ENCODE measurements around the gene IGFL4.
A peak's percentile ranks its signal among the peaks of the same experiment; 100 is the strongest.

IGFL4 gene

GRCh38 chr19:46056536-46056935, 15.7 kb upstream of the IGFL4 start:
- Histone ChIP-seq H3K9me3 (ENCODE audit: severe bottlenecking) (no peaks in the 10 kb centered on the region), H3K27me3 (ENCODE audit: insufficient read depth, poor library complexity, severe bottlenecking) (no peaks in the 10 kb centered on the region), H3K36me3 (ENCODE audit: low read depth) (no peaks in the 10 kb centered on the region), H3K27ac (ENCODE audit: poor library complexity, severe bottlenecking) (peak overlapping the region; percentile 42), H3K4me3 (ENCODE audit: severe bottlenecking) (no peak overlapping the region), H3K4me1 (ENCODE audit: insufficient read depth, poor library complexity, severe bottlenecking) (peaks cover 12% of the 10 kb centered on the region)
- no peak for TF ChIP-seq CTCF (IDR thresholded peaks at IDR 0.05; ENCODE audit: poor library complexity, severe bottlenecking)
- ATAC-seq (ENCODE audit: low read depth) (peak; percentile 92), DNase-seq (ENCODE audit: low spot score) (no peak)

GRCh38 chr19:46052896-46053295, 12.1 kb upstream of the IGFL4 start:
- Histone ChIP-seq H3K27me3 (ENCODE audit: insufficient read depth, poor library complexity, severe bottlenecking) (no peaks in the 10 kb centered on the region), H3K9me3 (ENCODE audit: severe bottlenecking) (no peaks in the 10 kb centered on the region), H3K4me3 (ENCODE audit: severe bottlenecking) (no peak overlapping the region), H3K4me1 (ENCODE audit: insufficient read depth, poor library complexity, severe bottlenecking) (peaks cover 12% of the 10 kb centered on the region), H3K27ac (ENCODE audit: poor library complexity, severe bottlenecking) (no peak overlapping the region), H3K36me3 (ENCODE audit: low read depth) (no peaks in the 10 kb centered on the region)
- TF ChIP-seq CTCF (IDR thresholded peaks at IDR 0.05; ENCODE audit: poor library complexity, severe bottlenecking) = no peak
- ATAC-seq (ENCODE audit: low read depth) (no peak), DNase-seq (ENCODE audit: low spot score) (no peak)

GRCh38 chr19:46049597-46049996, 8.8 kb upstream of the IGFL4 start:
- Histone ChIP-seq H3K27me3 (ENCODE audit: insufficient read depth, poor library complexity, severe bottlenecking) (peaks cover 3% of the 10 kb centered on the region), H3K36me3 (ENCODE audit: low read depth) (no peaks in the 10 kb centered on the region), H3K4me3 (ENCODE audit: severe bottlenecking) (no peak overlapping the region), H3K27ac (ENCODE audit: poor library complexity, severe bottlenecking) (no peak overlapping the region), H3K9me3 (ENCODE audit: severe bottlenecking) (no peaks in the 10 kb centered on the region), H3K4me1 (ENCODE audit: insufficient read depth, poor library complexity, severe bottlenecking) (no peaks in the 10 kb centered on the region)
- TF ChIP-seq CTCF (IDR thresholded peaks at IDR 0.05; ENCODE audit: poor library complexity, severe bottlenecking) = peak; percentile 22
- no peak for ATAC-seq (ENCODE audit: low read depth)
- no peak for DNase-seq (ENCODE audit: low spot score)

GRCh38 chr19:46043519-46043918, 2.7 kb upstream of the IGFL4 start:
- DNase-seq (ENCODE audit: low spot score) (no peak), ATAC-seq (ENCODE audit: low read depth) (no peak)
- no peaks in the 10 kb centered on the region for H3K4me1 ChIP-seq (ENCODE audit: insufficient read depth, poor library complexity, severe bottlenecking)
- no peak overlapping the region for H3K4me3 ChIP-seq (ENCODE audit: severe bottlenecking)
- no peaks in the 10 kb centered on the region for H3K36me3 ChIP-seq (ENCODE audit: low read depth)
- peaks cover 29% of the 10 kb centered on the region for H3K27me3 ChIP-seq (ENCODE audit: insufficient read depth, poor library complexity, severe bottlenecking)
- no peaks in the 10 kb centered on the region for H3K9me3 ChIP-seq (ENCODE audit: severe bottlenecking)
- no peak overlapping the region for H3K27ac ChIP-seq (ENCODE audit: poor library complexity, severe bottlenecking)
- TF ChIP-seq CTCF (IDR thresholded peaks at IDR 0.05; ENCODE audit: poor library complexity, severe bottlenecking) = no peak

- ATAC-seq (ENCODE audit: low read depth) = no peak
- peaks cover 26% of the 10 kb centered on the region for H3K27me3 ChIP-seq (ENCODE audit: insufficient read depth, poor library complexity, severe bottlenecking)
- H3K9me3 ChIP-seq (ENCODE audit: severe bottlenecking) = no peaks in the 10 kb centered on the region
- H3K4me3 ChIP-seq (ENCODE audit: severe bottlenecking) = no peak overlapping the region
- no peak for DNase-seq (ENCODE audit: low spot score)
- TF ChIP-seq CTCF (IDR thresholded peaks at IDR 0.05; ENCODE audit: poor library complexity, severe bottlenecking) = no peak
- H3K4me1 ChIP-seq (ENCODE audit: insufficient read depth, poor library complexity, severe bottlenecking) = no peaks in the 10 kb centered on the region
- no peaks in the 10 kb centered on the region for H3K36me3 ChIP-seq (ENCODE audit: low read depth)
- no peak overlapping the region for H3K27ac ChIP-seq (ENCODE audit: poor library complexity, severe bottlenecking)
Measured at GRCh38 chr19:46042252-46042883, 1.6 kb upstream of the IGFL4 start.

All from RWPE2 (cell line).